ENCODE measurements around the gene PAX5.

Gene PAX5

GRCh38 chr9:36999728-37000333, 34.2 kb downstream of the PAX5 start:
- no peak for DNase-seq (ENCODE audit: extremely low read depth, low read depth)
- TF ChIP-seq CTCF (IDR thresholded peaks at IDR 0.05; ENCODE audit: low read depth, low read length), result no peak

GRCh38 chr9:36997414-36997813, 36.7 kb downstream of the PAX5 start:
- no peak for DNase-seq (ENCODE audit: extremely low read depth, low read depth)
- no peak for TF ChIP-seq CTCF (IDR thresholded peaks at IDR 0.05; ENCODE audit: low read depth, low read length)

GRCh38 chr9:36996706-36997086, 37.4 kb downstream of the PAX5 start:
- DNase-seq (ENCODE audit: extremely low read depth, low read depth), result no peak
- no peak for TF ChIP-seq CTCF (IDR thresholded peaks at IDR 0.05; ENCODE audit: low read depth, low read length)

- TF ChIP-seq CTCF (IDR thresholded peaks at IDR 0.05; ENCODE audit: low read depth, low read length), result peak; percentile 55
- peak; percentile 11 for DNase-seq (ENCODE audit: extremely low read depth, low read depth)
These were observed 38.0 kb downstream of the PAX5 start for GRCh38 chr9:36995927-36996705.

- no peak for DNase-seq (ENCODE audit: extremely low read depth, low read depth)
These were observed 39.9 kb downstream of the PAX5 start for GRCh38 chr9:36993933-36994764.

GRCh38 chr9:36992501-36993316, 41.4 kb downstream of the PAX5 start:
- no peak for TF ChIP-seq CTCF (IDR thresholded peaks at IDR 0.05; ENCODE audit: low read depth, low read length)
- DNase-seq (ENCODE audit: extremely low read depth, low read depth), result no peak

More at GRCh38 chr9:36993933-36994764, 39.9 kb downstream of the PAX5 start:
- no peak for TF ChIP-seq CTCF (IDR thresholded peaks at IDR 0.05; ENCODE audit: low read depth, low read length)

Data from AG09319 (cell line).